HG03095 (cell line): ENCODE data around the gene FAM216B.
"Not testable (repeated sequence)": the region's sequence is repeated elsewhere in the genome, so short reads cannot be mapped to it uniquely, and the experiment has no call there.

Experiments used
- ATAC-seq: cut with Tn5 transposase; IDR thresholded peaks from one replicate; pipeline ENCODE4 v1.9.1; 2021; ENCODE audit warnings: moderate library complexity; ENCODE audit not compliant: unreplicated experiment

Gene FAM216B

GRCh38 chr13:42781352-42781751, at the start of gene FAM216B:
Gene FAM216B (plus strand): TSS chr13:42781584. CDS start chr13:42784068, 2,484 bp downstream.
- ATAC-seq: no peak

- no peak for ATAC-seq
Measured at GRCh38 chr13:42732073-42732472, 49.3 kb upstream of the FAM216B start.

GRCh38 chr13:42733046-42733445, 48.3 kb upstream of the FAM216B start:
- no peak for ATAC-seq

- ATAC-seq: no peak
Measured at GRCh38 chr13:42735010-42735409, 46.4 kb upstream of the FAM216B start.

GRCh38 chr13:42740753-42741152, 40.6 kb upstream of the FAM216B start:
- ATAC-seq: no peak

- no peak for ATAC-seq
Measured at GRCh38 chr13:42741914-42742313, 39.5 kb upstream of the FAM216B start.

- no peak for ATAC-seq
Measured at GRCh38 chr13:42745655-42746054, 35.7 kb upstream of the FAM216B start.

- ATAC-seq: no peak
Measured at GRCh38 chr13:42746866-42747265, 34.5 kb upstream of the FAM216B start.

GRCh38 chr13:42747399-42747873, 33.9 kb upstream of the FAM216B start:
- ATAC-seq: no peak

GRCh38 chr13:42750794-42751193, 30.6 kb upstream of the FAM216B start:
- ATAC-seq: no peak

GRCh38 chr13:42751693-42752092, 29.7 kb upstream of the FAM216B start:
- ATAC-seq: no peak

- no peak for ATAC-seq
Measured at GRCh38 chr13:42752731-42753130, 28.7 kb upstream of the FAM216B start.

GRCh38 chr13:42753697-42754096, 27.7 kb upstream of the FAM216B start:
- ATAC-seq: no peak

- ATAC-seq: no peak
Measured at GRCh38 chr13:42754801-42755510, 26.4 kb upstream of the FAM216B start.

GRCh38 chr13:42757678-42758420, 23.5 kb upstream of the FAM216B start:
- no peak for ATAC-seq

- no peak for ATAC-seq
Measured at GRCh38 chr13:42758515-42758914, 22.9 kb upstream of the FAM216B start.

GRCh38 chr13:42760951-42761350, 20.4 kb upstream of the FAM216B start:
- ATAC-seq: no peak

- no peak for ATAC-seq
Measured at GRCh38 chr13:42762251-42762650, 19.1 kb upstream of the FAM216B start.

- ATAC-seq: no peak
Measured at GRCh38 chr13:42762917-42763316, 18.5 kb upstream of the FAM216B start.

GRCh38 chr13:42766016-42766415, 15.4 kb upstream of the FAM216B start:
- no peak for ATAC-seq

- ATAC-seq: no peak
Measured at GRCh38 chr13:42769650-42770049, 11.7 kb upstream of the FAM216B start.

- not testable (repeated sequence) for ATAC-seq
Measured at GRCh38 chr13:42776558-42776957, 4.8 kb upstream of the FAM216B start.
